NCI-H2171 (cell line): Measurements from ENCODE around the gene UNC5C.

Experiments used
- DNase-seq: peaks from one replicate; lab custom pipeline; 2025; lab: John Stamatoyannopoulos, UW

The UNC5C gene

DNA sequence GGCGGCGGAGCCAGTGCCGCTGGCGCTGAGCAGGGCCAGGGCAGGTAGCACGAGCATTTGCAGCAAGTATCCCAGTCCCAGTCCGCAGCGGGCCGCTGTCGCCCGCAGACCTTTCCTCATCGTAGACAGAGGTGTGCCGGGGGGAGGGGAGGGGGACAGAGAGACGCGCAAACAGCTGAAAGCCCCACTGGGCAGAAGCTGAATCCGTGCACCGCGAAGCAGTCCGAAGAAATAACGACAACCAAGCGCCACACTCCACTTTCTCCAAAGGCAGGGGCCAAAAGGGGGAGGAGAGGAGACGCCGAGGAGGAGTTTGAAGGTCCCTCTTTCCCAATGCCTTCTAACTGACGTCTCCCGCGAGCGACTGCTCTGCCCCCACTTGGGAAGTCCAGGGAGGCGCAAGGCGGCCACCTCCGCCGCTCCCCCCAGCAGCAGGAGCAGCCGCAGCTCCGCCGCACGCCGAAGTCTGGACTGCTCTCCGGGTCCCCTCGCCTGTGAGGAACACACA is at the start of gene UNC5C:
TSS of gene UNC5C (minus strand) at position 236 of the 508 bp plus-strand sequence.
- no peak for DNase-seq

- no peak for DNase-seq
These were observed 47.9 kb upstream of the UNC5C start for GRCh38 chr4:95596676-95597075.

DNA sequence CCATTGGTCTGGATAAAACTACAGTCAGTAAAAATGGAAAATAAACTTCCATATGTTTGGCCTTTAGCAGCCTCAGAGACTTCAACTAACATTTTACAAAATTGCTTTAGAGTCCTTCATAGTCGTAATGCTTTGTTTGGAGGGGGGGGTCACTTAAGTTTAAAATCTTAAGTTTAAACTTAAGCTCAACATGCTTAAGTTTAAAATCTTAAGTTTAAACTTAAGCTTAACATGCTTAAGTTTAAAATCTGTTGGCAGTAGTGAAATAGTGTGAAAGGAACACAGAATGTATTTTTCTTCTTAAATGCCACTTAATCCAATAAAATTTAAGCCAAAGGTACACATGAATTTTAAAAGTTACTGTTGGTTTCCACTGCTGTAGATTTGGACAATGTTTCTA is 45.9 kb upstream of the UNC5C start:
- DNase-seq, result no peak

DNA sequence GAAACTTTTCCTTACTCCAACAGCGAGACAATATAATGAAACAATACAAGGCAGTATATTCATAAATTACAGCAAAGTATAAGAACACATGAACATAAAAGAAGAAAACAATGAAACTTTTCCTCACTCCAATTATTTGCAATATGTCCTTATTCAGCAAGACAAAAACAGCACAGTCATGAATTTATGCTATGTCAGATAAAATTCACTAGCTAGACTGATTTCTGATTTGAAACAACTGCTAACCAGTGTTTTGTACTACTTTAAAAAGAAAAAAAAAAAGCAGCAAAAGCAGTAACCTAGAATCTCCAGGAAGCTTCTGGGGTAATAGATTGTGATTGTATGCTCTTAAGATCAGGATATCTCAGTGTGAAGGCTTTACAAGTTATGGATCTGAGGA is 45.2 kb upstream of the UNC5C start:
- DNase-seq, result no peak

- DNase-seq, result no peak
These were observed 42.5 kb upstream of the UNC5C start for GRCh38 chr4:95591278-95591677.

GRCh38 chr4:95590615-95591014 is 41.8 kb upstream of the UNC5C start:
- no peak for DNase-seq

DNA sequence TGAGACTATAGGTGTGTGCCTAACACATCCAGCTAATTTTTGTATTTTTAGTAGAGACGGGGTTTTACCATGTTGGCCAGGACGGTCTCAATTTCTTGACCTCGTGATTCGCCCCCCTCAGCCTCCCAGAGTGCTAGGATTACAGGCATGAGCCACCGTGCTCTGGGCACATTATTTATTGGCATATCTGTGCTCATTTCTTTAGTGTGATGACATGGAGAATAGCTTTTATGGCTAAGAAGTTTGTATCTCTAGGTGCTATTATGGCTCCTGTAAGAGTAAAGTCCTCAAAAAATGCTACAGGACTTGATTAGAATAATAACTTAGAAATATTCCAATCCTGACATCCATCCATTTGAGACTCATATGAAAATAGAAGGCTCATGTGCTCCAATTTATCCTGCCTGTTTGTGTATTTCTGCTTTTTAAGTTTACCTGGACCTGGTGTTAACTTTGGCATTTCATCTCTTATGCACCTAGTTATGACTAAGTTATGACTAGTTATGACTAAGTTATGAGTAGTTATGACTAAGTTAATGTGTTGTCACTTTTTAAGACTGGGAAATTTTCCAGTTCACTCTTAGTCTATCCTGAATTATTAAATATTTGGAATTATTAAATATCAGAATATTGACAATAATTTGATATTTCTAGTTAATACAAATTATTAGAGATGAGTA is 36.4 kb upstream of the UNC5C start:
- DNase-seq, result no peak

GRCh38 chr4:95580226-95580625 is 31.5 kb upstream of the UNC5C start:
- no peak for DNase-seq

DNA sequence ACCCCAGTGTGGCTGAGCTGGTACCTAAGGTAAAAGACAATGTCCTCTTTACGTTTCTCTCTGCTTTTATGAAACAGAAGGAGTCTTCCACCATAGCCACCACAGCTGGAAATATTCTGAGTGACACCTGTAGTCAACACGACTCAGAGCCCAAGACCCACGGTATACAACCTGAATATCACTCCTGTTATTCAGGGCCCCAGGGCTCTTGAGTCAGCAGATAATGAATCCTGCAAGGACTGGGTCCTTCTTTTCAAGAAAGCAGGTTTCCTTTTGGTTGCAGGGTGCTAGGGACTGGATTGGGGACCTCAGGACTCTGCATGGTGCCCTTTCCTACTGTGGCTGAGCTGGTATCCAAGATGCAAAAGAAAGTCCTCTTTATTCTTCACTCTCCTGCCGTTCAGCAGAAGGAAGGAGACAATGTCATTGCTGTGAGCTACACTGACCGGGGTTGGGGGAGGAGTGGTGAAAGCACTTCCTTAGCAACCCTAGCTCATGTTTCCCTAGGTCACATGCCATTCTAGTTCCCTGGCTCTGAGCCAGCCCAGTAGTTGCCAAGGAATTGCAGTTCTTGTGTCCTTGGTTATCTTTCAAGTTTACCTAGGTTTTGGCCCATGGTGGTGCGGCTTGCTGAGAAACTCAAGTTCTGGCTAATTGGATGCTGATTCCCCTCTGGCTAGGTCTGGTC is 23.7 kb upstream of the UNC5C start:
- DNase-seq, result no peak

DNA sequence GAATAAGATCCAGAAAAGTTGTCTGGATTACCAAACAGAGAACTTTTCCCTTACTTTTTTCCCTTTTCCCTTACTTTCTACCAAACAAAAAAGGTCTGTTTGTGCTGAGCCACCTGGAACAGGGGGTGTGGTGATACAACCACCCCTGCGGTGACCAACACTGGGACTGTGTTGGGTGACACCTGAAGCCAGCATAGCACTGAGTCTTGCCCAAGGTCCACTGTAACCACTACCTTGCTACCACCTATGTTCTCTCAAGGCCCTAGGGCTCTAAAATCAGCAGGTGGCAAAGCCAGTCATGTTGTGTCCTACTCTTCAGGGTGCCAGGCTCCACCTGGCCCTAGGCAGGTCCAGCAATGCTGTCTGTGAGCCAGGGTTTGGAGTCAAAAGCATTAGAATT is 22.8 kb upstream of the UNC5C start:
- DNase-seq, result no peak

DNA sequence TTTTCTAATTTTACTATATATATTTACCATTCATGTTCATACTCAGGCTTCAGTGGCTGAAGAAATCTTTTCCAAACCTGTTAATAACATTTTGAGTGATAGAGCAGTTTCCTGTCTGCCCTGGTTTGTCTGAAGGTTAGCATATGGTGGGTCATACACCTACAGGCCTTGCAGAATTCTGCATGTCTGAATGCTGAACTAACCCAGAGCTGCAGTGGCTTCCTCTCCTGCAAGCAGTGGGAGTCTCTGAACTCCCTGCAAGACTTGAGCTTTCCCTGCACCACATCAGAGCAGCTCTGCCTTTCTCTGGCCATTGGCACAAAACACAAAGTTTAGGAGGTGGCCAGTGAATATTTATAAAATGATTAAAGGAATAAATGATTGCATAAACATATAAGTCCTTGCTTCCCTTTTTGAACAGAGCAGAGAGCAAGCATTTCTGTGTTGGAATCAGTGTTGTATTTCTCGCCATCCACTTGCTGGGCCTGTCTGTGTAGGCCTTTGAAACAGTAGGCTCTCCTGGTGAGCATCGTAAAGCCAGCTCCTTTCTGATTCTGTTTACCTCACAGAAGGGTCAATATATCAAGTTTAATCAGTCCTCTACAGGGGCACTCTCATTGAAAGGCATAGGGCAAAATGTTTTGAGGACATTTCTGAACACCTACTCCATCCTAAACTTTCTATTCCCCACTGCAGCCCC is 15.0 kb upstream of the UNC5C start:
- DNase-seq, result no peak

DNA sequence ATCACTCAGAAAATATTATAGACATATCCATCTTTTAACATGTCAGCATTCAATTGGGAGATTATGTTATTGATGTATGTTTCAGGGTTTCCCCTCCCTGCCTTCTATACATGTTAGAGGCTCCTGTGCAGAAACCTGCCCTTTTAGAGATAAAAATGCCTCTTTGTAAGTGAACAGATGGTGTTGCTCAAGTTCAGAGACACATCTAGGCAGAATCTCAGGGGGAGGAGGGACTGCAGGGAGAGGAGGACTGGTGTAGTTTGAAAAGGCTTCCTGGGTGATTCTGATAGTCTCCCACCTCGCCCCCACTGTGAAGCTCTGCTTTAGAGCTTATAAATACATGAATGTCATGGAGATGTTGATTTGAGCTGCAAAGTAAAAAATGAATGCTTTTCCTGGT is 12.0 kb upstream of the UNC5C start:
- no peak for DNase-seq

GRCh38 chr4:95556207-95556859 is 7.6 kb upstream of the UNC5C start:
- no peak for DNase-seq

GRCh38 chr4:95552942-95553550 is 4.3 kb upstream of the UNC5C start:
- no peak for DNase-seq

GRCh38 chr4:95551653-95552052 is 2.9 kb upstream of the UNC5C start:
- no peak for DNase-seq

GRCh38 chr4:95550115-95550987 is 1.6 kb upstream of the UNC5C start:
- DNase-seq, result no peak

DNA sequence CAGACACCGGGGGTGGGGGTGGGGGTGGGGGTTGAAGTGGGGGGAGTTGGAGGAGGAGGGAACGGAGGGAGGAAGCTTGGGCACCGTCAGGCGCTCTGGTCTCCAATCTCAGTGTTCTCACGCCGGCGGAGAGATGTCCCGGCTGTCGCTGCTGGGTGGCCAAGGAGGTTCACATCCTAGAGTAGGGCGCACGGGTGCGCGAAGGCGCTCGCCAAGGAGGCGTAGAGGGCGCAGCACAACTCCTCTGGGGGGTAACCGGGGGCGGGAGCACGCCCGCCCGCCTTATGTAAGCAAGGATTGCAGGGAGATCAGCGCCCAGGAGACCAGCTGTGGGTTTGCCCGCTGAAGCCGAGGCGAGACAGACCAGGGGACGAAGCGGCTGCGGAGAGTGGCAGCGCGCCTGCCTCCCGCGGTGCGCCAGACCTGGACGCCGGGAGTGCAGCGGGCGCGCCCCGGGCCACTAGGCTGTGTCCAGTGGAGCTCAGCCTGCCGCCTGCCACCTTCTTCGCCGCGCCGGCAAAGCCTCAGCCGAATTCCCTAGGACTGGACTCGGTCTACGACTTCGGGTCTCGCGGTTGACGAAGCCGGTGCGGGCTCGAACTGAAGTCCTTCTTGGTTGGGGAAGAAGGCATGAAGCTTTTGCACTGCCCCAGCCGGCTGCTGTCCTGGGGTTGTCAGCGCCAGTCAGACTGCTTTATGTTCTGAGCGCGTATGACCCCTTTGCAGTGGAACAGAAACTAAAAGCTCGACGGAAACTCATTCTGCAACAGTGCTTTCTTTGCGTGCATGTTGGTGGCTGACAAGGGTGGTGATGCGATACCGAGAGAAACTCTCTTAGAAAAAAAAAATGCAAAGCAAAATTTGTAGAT is 707 bp upstream of the UNC5C start:
- no peak for DNase-seq

DNA sequence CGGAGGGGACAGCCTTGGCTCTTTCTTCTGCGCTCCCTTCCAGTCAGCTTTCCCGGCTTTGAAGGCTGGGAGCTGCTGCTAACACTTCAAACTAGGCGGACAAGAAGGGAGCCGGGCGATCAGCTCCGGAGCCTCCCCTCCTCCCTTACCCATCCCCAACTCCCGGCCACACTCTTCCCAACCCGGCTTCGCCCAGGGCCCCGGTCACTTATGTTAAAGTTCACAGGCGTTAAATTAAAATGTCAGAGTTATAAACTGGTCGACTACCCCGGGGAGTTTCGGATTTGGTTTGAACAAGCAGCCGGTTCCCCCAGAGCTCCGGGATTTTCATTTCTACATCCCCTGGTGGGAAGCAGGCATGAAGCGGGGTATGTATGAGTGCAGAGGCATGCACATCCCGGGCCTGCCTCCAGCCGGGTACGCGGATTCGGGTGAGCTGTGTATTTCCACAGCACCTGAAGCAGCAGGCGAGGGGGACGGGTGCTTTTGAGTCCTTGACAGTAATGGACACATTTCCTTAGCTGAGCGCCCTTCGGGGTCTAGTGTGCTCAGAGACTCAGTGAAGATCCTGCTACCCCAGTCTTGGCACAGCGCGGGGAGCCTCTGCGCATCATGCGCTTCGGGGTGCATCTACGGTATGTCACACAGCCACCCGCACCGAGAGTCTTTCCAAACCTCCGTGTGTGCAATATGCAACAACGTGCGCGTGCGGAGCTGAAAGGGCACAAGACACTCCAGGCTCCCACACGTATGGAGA is 880 bp downstream of the UNC5C start:
- no peak for DNase-seq
